DOHH2 (cell line): Measurements from ENCODE around the gene RABEP1.

ENCODE experiments used
- H3F3A ChIP-seq: fragments of 200-600 bp; sonication (generic), shearing (Covaris generic); 2 replicates; pipeline ENCODE4 v1.6.0; 2016; ENCODE audit warnings: antibody characterized with exemption, mild to moderate bottlenecking; ENCODE audit not compliant: control insufficient read depth, insufficient read depth
- H3K27ac ChIP-seq: fragments of 200-600 bp; sonication (generic); 2 replicates; pipeline ENCODE4 v1.5.1; 2014; ENCODE audit warnings: low read depth, mild to moderate bottlenecking, low read length, moderate library complexity
- H3K27me3 ChIP-seq: fragments of 200-600 bp; sonication (generic); 2 replicates; pipeline ENCODE4 v1.6.1; 2014; ENCODE audit warnings: mild to moderate bottlenecking, low read length, mixed read lengths; ENCODE audit not compliant: control insufficient read depth
- H3K36me3 ChIP-seq: fragments of 200-600 bp; sonication (generic); 2 replicates; pipeline ENCODE4 v1.6.1; 2014; ENCODE audit warnings: mild to moderate bottlenecking, low read length, moderate library complexity, mixed read lengths; ENCODE audit not compliant: control insufficient read depth
- H3K4me1 ChIP-seq: fragments of 200-600 bp; sonication (generic); 2 replicates; pipeline ENCODE4 v1.6.1; 2014; ENCODE audit warnings: mild to moderate bottlenecking, low read length, mixed read lengths; ENCODE audit not compliant: control insufficient read depth
- H3K4me2 ChIP-seq: fragments of 200-600 bp; sonication (generic); 2 replicates; pipeline ENCODE4 v1.6.0; 2014; ENCODE audit warnings: mild to moderate bottlenecking, low read length, moderate library complexity
- H3K4me3 ChIP-seq: fragments of 200-600 bp; sonication (generic); 2 replicates; pipeline ENCODE4 v1.5.1; 2014; ENCODE audit warnings: mild to moderate bottlenecking, low read length, mixed read lengths
- H3K79me2 ChIP-seq: fragments of 200-600 bp; sonication (generic); 2 replicates; pipeline ENCODE4 v1.6.1; 2014; ENCODE audit warnings: mild to moderate bottlenecking, low read length, mixed read lengths; ENCODE audit not compliant: control insufficient read depth
- H3K9me2 ChIP-seq: fragments of 200-600 bp; sonication (generic); replicated peaks from 2 replicates; pipeline ENCODE4 v1.6.1; 2014; ENCODE audit warnings: mild to moderate bottlenecking, low read length, mixed read lengths; ENCODE audit not compliant: control insufficient read depth
- H3K9me3 ChIP-seq: fragments of 200-600 bp; sonication (generic); 2 replicates; pipeline ENCODE4 v1.6.1; 2014; ENCODE audit warnings: antibody characterized with exemption, low read length, mixed read lengths; ENCODE audit not compliant: control insufficient read depth, insufficient read depth
- H4K20me1 ChIP-seq: fragments of 200-600 bp; sonication (generic); 2 replicates; pipeline ENCODE4 v1.6.0; 2014; ENCODE audit warnings: low read depth, mild to moderate bottlenecking, antibody characterized with exemption, low read length, moderate library complexity; ENCODE audit not compliant: control insufficient read depth, insufficient read depth
- EZH2phosphoT487 ChIP-seq: fragments of 200-600 bp; sonication (generic); IDR thresholded peaks from 2 replicates; pipeline ENCODE4 v1.6.1; 2017; ENCODE audit warnings: borderline replicate concordance, mild to moderate bottlenecking, antibody characterized with exemption, low read length, moderate library complexity, mixed read lengths
- TF ChIP-seq, protein P1 (sequence below): fragments of 200-600 bp; sonication (generic); IDR thresholded peaks from one replicate; pipeline ENCODE4 v1.5.1; 2014; ENCODE audit warnings: antibody characterized with exemption, mild to moderate bottlenecking, low read depth, low read length; ENCODE audit not compliant: poor library complexity, severe bottlenecking

The RABEP1 gene

DNA sequence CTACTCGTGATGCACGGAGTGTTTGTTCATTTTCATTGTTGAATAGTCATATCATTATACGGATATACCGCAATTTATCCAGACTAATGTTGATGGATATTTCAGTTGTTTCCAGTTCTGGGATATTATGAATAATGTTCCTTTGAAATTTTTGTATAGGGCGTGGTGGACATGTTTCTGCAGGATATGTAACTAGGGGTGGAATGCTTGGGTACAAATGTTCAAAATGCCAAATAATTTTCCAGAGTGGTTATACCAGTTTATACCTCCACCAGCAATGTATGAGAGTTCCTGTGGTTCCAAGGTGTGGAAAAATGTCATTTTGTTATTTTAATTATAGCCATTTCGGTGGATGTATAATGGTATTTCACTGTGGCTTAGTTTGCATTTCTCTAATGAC is 83.7 kb downstream of the RABEP1 start:
- Histone ChIP-seq H3K9me3 (no peaks in the 10 kb centered on the region), H3K4me1 (no peaks in the 10 kb centered on the region), H3F3A (0 out of 2 replicates have a peak, but pooled peaks cover 2% of the 10 kb centered on the region), H3K4me3 (no peak overlapping the region), H3K27ac (no peak overlapping the region), H3K79me2 (no peaks in the 10 kb centered on the region), H3K36me3 (peaks cover 60% of the 10 kb centered on the region), H4K20me1 (no peaks in the 10 kb centered on the region), H3K4me2 (no peak overlapping the region), H3K27me3 (no peaks in the 10 kb centered on the region), H3K9me2 (no peaks in the 10 kb centered on the region)
- TF ChIP-seq, protein P1, sequence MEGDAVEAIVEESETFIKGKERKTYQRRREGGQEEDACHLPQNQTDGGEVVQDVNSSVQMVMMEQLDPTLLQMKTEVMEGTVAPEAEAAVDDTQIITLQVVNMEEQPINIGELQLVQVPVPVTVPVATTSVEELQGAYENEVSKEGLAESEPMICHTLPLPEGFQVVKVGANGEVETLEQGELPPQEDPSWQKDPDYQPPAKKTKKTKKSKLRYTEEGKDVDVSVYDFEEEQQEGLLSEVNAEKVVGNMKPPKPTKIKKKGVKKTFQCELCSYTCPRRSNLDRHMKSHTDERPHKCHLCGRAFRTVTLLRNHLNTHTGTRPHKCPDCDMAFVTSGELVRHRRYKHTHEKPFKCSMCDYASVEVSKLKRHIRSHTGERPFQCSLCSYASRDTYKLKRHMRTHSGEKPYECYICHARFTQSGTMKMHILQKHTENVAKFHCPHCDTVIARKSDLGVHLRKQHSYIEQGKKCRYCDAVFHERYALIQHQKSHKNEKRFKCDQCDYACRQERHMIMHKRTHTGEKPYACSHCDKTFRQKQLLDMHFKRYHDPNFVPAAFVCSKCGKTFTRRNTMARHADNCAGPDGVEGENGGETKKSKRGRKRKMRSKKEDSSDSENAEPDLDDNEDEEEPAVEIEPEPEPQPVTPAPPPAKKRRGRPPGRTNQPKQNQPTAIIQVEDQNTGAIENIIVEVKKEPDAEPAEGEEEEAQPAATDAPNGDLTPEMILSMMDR, result no peak
- TF ChIP-seq EZH2phosphoT487, result no peak

DNA sequence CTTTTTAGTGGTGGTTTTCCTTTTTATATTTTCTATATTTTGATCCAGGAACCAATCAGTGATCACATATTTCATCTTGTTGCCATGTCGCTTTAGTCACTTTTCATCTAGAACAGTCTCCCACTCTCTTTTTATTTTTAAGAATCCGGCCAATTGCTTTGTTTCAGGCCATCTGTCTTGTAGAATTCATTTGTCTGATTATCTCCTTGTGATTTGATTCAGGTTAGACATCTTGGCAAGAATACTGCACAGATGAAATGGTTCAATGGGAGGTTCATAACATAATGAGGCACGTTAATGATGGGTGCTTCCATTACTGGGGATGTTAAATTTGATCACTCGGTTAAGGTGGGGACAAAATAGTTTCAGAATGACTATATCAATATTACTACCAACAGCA is 88.3 kb downstream of the RABEP1 start:
- no peaks in the 10 kb centered on the region for H3K27me3 ChIP-seq
- no peaks in the 10 kb centered on the region for H4K20me1 ChIP-seq
- H3K4me3 ChIP-seq, result no peak overlapping the region
- H3K79me2 ChIP-seq, result no peaks in the 10 kb centered on the region
- H3K36me3 ChIP-seq, result peaks cover 60% of the 10 kb centered on the region
- peaks cover 6% of the 10 kb centered on the region for H3K4me1 ChIP-seq
- H3F3A ChIP-seq, result peaks cover 6% of the 10 kb centered on the region; the same call in 1 of the 2 replicates
- H3K4me2 ChIP-seq, result no peak overlapping the region
- H3K27ac ChIP-seq, result no peak overlapping the region
- TF ChIP-seq EZH2phosphoT487, result no peak
- TF ChIP-seq, protein P1, result no peak
- H3K9me3 ChIP-seq, result no peaks in the 10 kb centered on the region
- no peaks in the 10 kb centered on the region for H3K9me2 ChIP-seq

DNA sequence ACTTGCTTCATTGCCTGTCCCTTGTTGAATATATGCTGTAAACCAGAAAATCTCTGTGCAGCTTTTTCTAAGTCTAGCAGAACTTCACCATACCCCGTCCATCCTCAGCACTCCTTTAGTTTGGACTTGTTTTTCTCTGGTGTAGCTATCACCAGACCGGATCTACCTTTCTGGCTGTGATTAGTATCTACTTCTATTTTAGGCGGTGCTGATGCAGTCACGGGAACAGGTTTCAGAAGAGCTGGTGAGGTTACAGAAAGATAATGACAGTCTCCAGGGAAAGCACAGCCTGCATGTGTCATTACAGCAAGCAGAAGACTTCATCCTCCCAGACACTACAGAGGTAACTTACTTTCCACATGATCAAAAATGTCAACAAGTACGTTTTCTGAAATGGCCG is 91.0 kb downstream of the RABEP1 start:
- Histone ChIP-seq H3K4me2 (no peak overlapping the region), H3K27me3 (no peaks in the 10 kb centered on the region), H4K20me1 (no peaks in the 10 kb centered on the region), H3K36me3 (peaks cover 72% of the 10 kb centered on the region), H3K79me2 (no peaks in the 10 kb centered on the region), H3F3A (peaks cover 18% of the 10 kb centered on the region), H3K27ac (peak overlapping the region; percentile 15; the same call in 1 of the 2 replicates), H3K9me3 (no peaks in the 10 kb centered on the region), H3K9me2 (no peaks in the 10 kb centered on the region), H3K4me1 (peaks cover 6% of the 10 kb centered on the region), H3K4me3 (no peak overlapping the region)
- no peak for TF ChIP-seq EZH2phosphoT487
- TF ChIP-seq, protein P1, result no peak

DNA sequence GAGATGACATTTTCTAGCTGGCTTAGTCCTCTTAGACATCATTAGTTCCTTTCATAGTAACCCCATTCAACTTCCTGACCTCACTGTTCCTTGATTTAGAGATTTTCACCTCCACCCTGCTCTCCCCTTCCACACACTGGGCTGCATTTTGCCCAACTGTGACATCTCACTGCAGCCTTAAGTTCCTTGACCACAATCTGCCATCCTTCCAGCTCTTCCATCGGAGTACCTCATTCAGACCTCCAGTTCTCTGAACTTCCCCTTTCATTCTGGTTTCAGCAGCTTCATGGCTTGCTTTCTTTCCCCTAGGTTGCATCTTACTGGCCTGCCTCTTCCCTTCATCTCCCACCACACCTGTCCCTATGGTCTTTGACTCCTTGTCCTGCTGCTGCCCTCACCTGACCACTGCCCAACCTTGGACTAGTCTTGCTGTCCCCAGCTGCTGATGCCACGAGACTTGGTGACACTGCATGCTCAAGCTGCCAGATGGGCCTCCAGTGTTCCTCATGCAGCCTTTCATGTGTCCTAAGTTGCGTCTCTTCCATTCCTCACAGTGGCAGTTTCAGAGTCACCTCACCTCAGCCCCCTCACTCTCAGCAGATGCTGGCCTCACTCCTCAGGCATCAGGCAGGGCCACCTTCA is 96.6 kb downstream of the RABEP1 start:
- Histone ChIP-seq H3K36me3 (peaks cover 88% of the 10 kb centered on the region), H3K27me3 (no peaks in the 10 kb centered on the region), H3K4me1 (no peaks in the 10 kb centered on the region), H3K4me2 (no peak overlapping the region), H3K27ac (no peak overlapping the region), H3K9me3 (no peaks in the 10 kb centered on the region), H3K4me3 (no peak overlapping the region), H3K9me2 (no peaks in the 10 kb centered on the region), H3F3A (peaks cover 42% of the 10 kb centered on the region), H4K20me1 (no peaks in the 10 kb centered on the region), H3K79me2 (no peaks in the 10 kb centered on the region)
- TF ChIP-seq EZH2phosphoT487, result no peak
- TF ChIP-seq, protein P1, result no peak
